OCI-LY7 (cell line): ENCODE data around the gene STMP1. TPM values are rescaled to one million over a fixed set of nuclear protein-coding genes. Genes with fewer than 3 reads are reported as not detected.
A peak's percentile ranks its signal among the peaks of the same experiment; 100 is the strongest.

Experiments used
- BruUV-seq: library from RNA; stranded (reverse); fragments of 400-500 nt; replicated peaks from 2 replicates; lab custom pipeline; 2021; lab: Mats Ljungman, UMichigan
- CTCF ChIA-PET: fragments of 300-600 bp; sonication (Branson Sonifier 250); formaldehyde crosslinking; loops from one replicate; lab custom pipeline; 2022; ENCODE audit warnings: antibody characterized with exemption; ENCODE audit not compliant: unreplicated experiment; lab: Charles Lee
- POLR2A ChIA-PET: fragments of 300-600 bp; sonication (Branson Sonifier 250); formaldehyde crosslinking; loops from one replicate; lab custom pipeline; 2022; ENCODE audit warnings: antibody characterized with exemption; lab: Charles Lee
- DNase-seq: peaks from one replicate; pipeline ENCODE4 v3.0.0-alpha.2; 2015; ENCODE audit warnings: low spot score
- H2AFZ ChIP-seq: fragments of 200-600 bp; sonication (generic), shearing (Covaris generic); 2 replicates; pipeline ENCODE4 v1.6.1; 2014; ENCODE audit warnings: mild to moderate bottlenecking, antibody characterized with exemption, low read length, moderate library complexity
- H3K27ac ChIP-seq: fragments of 200-600 bp; sonication (generic); 2 replicates; pipeline ENCODE4 v1.5.1; 2014; ENCODE audit warnings: mixed run types, low read depth, mild to moderate bottlenecking, moderate library complexity, low read length, inconsistent platforms; ENCODE audit not compliant: poor library complexity, severe bottlenecking
- H3K36me3 ChIP-seq: fragments of 200-600 bp; sonication (generic); 2 replicates; pipeline ENCODE4 v1.6.1; 2014; ENCODE audit warnings: mild to moderate bottlenecking, antibody characterized with exemption, low read length, moderate library complexity, mixed read lengths; ENCODE audit not compliant: insufficient read depth
- H3K4me1 ChIP-seq: fragments of 200-600 bp; sonication (generic); 2 replicates; pipeline ENCODE4 v1.5.1; 2014; ENCODE audit warnings: mild to moderate bottlenecking, low read length; ENCODE audit not compliant: insufficient read depth, poor library complexity, severe bottlenecking
- H3K4me2 ChIP-seq: fragments of 200-600 bp; sonication (generic); 2 replicates; pipeline ENCODE4 v1.6.1; 2014; ENCODE audit warnings: mild to moderate bottlenecking, low read length
- H3K4me3 ChIP-seq: fragments of 200-600 bp; sonication (generic); 2 replicates; pipeline ENCODE4 v1.5.1; 2014; ENCODE audit warnings: mild to moderate bottlenecking, low read depth, low read length; ENCODE audit not compliant: poor library complexity, severe bottlenecking
- H3K79me2 ChIP-seq: fragments of 200-600 bp; sonication (generic); 2 replicates; pipeline ENCODE4 v1.6.1; 2016; ENCODE audit warnings: low read depth, mild to moderate bottlenecking, low read length, moderate library complexity, mixed read lengths; ENCODE audit not compliant: insufficient read depth
- H3K9me2 ChIP-seq: fragments of 200-600 bp; sonication (generic); 2 replicates; pipeline ENCODE4 v1.6.1; 2016; ENCODE audit warnings: mild to moderate bottlenecking, low read length, mixed read lengths; ENCODE audit not compliant: insufficient read depth
- H3K9me3 ChIP-seq: fragments of 200-600 bp; sonication (generic); 2 replicates; pipeline ENCODE4 v1.6.1; 2014; ENCODE audit warnings: mild to moderate bottlenecking, mixed run types, low read length, mixed read lengths
- H4K20me1 ChIP-seq: fragments of 200-600 bp; sonication (generic); 2 replicates; pipeline ENCODE4 v1.6.1; 2014; ENCODE audit warnings: mild to moderate bottlenecking, antibody characterized with exemption, low read length, moderate library complexity, mixed read lengths; ENCODE audit not compliant: insufficient read depth
- EZH2phosphoT487 ChIP-seq: fragments of 200-600 bp; sonication (generic); IDR thresholded peaks from 2 replicates; pipeline ENCODE4 v1.6.1; 2018; ENCODE audit warnings: low read depth, borderline replicate concordance, mild to moderate bottlenecking, mixed run types, antibody characterized with exemption, low read length, moderate library complexity, mixed read lengths
- intact Hi-C: fragments of 100-400 bp; cut with micrococcal nuclease; formaldehyde crosslinking; loops from one replicate; pipeline ENCODE4 v1.10.0; 2022; ENCODE audit not compliant: unreplicated experiment
- total RNA-seq, 2 experiments: library from RNA; depleted of rRNA in 1 of 2; stranded (reverse); fragments of >200 nt in 1 of 2; shearing (Covaris generic) in 1 of 2; gene quantifications; 2 replicates each; pipeline ENCODE4 v1.2.3, GENCODE V29; 2014 to 2022
- TF ChIP-seq, protein P1 (sequence below): fragments of 200-600 bp; sonication (generic); conservative IDR thresholded peaks from 2 replicates; pipeline ENCODE4 v1.5.1; 2014; ENCODE audit warnings: mild to moderate bottlenecking, antibody characterized with exemption, low read length, moderate library complexity, mixed read lengths

STMP1 gene
- total RNA-seq, 2 experiments from 2014 or later: 7.4 to 24.4 TPM

GRCh38 chr7:135710417-135711138, 48.3 kb downstream of the STMP1 start:
- BruUV-seq: no TSS peak
- Histone ChIP-seq H3K9me3 (no peaks in the 10 kb centered on the region), H3K9me2 (no peaks in the 10 kb centered on the region), H3K4me2 (no peak overlapping the region), H4K20me1 (no peaks in the 10 kb centered on the region), H2AFZ (no peak overlapping the region), H3K4me3 (no peak overlapping the region), H3K36me3 (no peaks in the 10 kb centered on the region), H3K4me1 (no peaks in the 10 kb centered on the region), H3K27ac (no peak overlapping the region), H3K79me2 (no peaks in the 10 kb centered on the region)
- DNase-seq: peak; percentile 27
- no peak for TF ChIP-seq EZH2phosphoT487
- TF ChIP-seq, protein P1, sequence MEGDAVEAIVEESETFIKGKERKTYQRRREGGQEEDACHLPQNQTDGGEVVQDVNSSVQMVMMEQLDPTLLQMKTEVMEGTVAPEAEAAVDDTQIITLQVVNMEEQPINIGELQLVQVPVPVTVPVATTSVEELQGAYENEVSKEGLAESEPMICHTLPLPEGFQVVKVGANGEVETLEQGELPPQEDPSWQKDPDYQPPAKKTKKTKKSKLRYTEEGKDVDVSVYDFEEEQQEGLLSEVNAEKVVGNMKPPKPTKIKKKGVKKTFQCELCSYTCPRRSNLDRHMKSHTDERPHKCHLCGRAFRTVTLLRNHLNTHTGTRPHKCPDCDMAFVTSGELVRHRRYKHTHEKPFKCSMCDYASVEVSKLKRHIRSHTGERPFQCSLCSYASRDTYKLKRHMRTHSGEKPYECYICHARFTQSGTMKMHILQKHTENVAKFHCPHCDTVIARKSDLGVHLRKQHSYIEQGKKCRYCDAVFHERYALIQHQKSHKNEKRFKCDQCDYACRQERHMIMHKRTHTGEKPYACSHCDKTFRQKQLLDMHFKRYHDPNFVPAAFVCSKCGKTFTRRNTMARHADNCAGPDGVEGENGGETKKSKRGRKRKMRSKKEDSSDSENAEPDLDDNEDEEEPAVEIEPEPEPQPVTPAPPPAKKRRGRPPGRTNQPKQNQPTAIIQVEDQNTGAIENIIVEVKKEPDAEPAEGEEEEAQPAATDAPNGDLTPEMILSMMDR: peak; percentile 70
- intact Hi-C loops: loop anchor here (5.0 kb wide), 1 partner anchor 428 kb away; no protein-coding TSS in a partner anchor
- CTCF ChIA-PET: interaction anchor here (0.6 kb wide), 1 partner anchor 456 kb away, joined by 3 read pairs; no protein-coding TSS in a partner anchor
- POLR2A ChIA-PET: interaction anchor here (1.4 kb wide), 1 partner anchor 31 kb away, joined by 3 read pairs; no protein-coding TSS in a partner anchor

DNA sequence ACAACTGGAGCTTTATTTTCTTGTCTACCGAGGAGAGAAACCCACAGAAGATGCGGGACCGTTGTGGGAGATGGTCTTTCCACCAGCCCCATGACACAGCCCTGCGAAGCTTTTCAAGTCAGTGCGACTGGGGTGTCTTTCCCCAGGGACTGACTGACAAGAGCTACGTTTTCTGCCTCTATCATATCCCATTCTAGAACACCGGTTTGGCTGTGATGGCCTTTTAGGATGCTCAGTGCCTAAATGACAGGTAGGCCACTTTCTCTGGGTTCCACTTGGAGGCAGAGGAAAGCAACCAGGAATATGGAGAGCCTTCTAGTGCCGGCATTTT, 48.8 kb downstream of the STMP1 start:
- ChIA-PET POLR2A (interaction anchor here (1.4 kb wide), 1 partner anchor 30 kb away, joined by 3 read pairs; no protein-coding TSS in a partner anchor), CTCF (no interaction called here)
- BruUV-seq: no TSS peak
- Histone ChIP-seq H3K27ac (no peak overlapping the region), H3K4me1 (no peaks in the 10 kb centered on the region), H3K4me3 (no peak overlapping the region), H3K9me3 (no peaks in the 10 kb centered on the region), H2AFZ (no peak overlapping the region), H3K9me2 (no peaks in the 10 kb centered on the region), H3K4me2 (no peak overlapping the region), H3K36me3 (no peaks in the 10 kb centered on the region), H4K20me1 (no peaks in the 10 kb centered on the region), H3K79me2 (no peaks in the 10 kb centered on the region)
- no peak for DNase-seq
- TF ChIP-seq, protein P1: peak; percentile 19; the same call in 1 of the 2 replicates
- no peak for TF ChIP-seq EZH2phosphoT487
- intact Hi-C loops: loop anchor here (5.0 kb wide), 1 partner anchor 429 kb away; no protein-coding TSS in a partner anchor
